ENCODE data around the gene PGBD2.

- TF ChIP-seq CTCF (IDR thresholded peaks at IDR 0.05) = no peak
- no peak for TF ChIP-seq POLR2AphosphoS5 (IDR thresholded peaks at IDR 0.05)
Measured at GRCh38 chr1:248884632-248885295, 21.3 kb upstream of the PGBD2 start.
